Measurements from ENCODE around the gene ERG28. TPM values are rescaled to one million over a fixed set of nuclear protein-coding genes. Genes with fewer than 3 reads are reported as not detected.

The ERG28 gene
- total RNA-seq, 3 donors from 2014 or later (not counting 1 experiment from before 2014, with no cell fraction given): 10.5 to 11.1 (median 10.9) TPM

GRCh38 chr14:75643985-75644384 lies 16.7 kb downstream of the ERG28 start:
- intact Hi-C loops (cut with micrococcal nuclease): no loop called here
- Mint-ChIP-seq H3K36me3 (peaks cover 7% of the 10 kb centered on the region), H3K27me3 (ENCODE audit: low read depth in 2 of 2) (no peaks in the 10 kb centered on the region), H3K9me3 (no peaks in the 10 kb centered on the region), H3K27ac (no peak overlapping the region), H3K4me3 (no peak overlapping the region), H3K4me1 (no peaks in the 10 kb centered on the region)
- no peak for DNase-seq
- TF ChIP-seq CTCF (IDR thresholded peaks at IDR 0.05): no peak
- H3K36me3 ChIP-seq (ENCODE audit: control insufficient read depth, insufficient read depth, low read length): peaks cover 4% of the 10 kb centered on the region
- H3K9me3 ChIP-seq (ENCODE audit: control insufficient read depth, insufficient read depth, low read length): no peaks in the 10 kb centered on the region
- no peaks in the 10 kb centered on the region for H3K27me3 ChIP-seq (ENCODE audit: control insufficient read depth, insufficient read depth, low read length)
- WGBS (ENCODE audit: insufficient coverage): 96% methylated on average over 3 of the region's 4 CpGs
- H3K27ac ChIP-seq (ENCODE audit: low read length): no peak overlapping the region
- no peak overlapping the region for H3K4me3 ChIP-seq (ENCODE audit: low read length)
- no peak for ATAC-seq
- no peaks in the 10 kb centered on the region for H3K4me1 ChIP-seq (ENCODE audit: control insufficient read depth, insufficient read depth, low read length)

- DNase-seq (no peak), ATAC-seq (no peak)
- H3K27ac Mint-ChIP-seq: no peak overlapping the region
- H3K4me1 Mint-ChIP-seq: no peaks in the 10 kb centered on the region
- Histone ChIP-seq H3K4me3 (ENCODE audit: low read length) (no peak overlapping the region), H3K27me3 (ENCODE audit: control insufficient read depth, insufficient read depth, low read length) (no peaks in the 10 kb centered on the region), H3K9me3 (ENCODE audit: control insufficient read depth, insufficient read depth, low read length) (no peaks in the 10 kb centered on the region), H3K4me1 (ENCODE audit: control insufficient read depth, insufficient read depth, low read length) (no peaks in the 10 kb centered on the region), H3K36me3 (ENCODE audit: control insufficient read depth, insufficient read depth, low read length) (no peaks in the 10 kb centered on the region), H3K27ac (ENCODE audit: low read length) (no peak overlapping the region)
- H3K4me3 Mint-ChIP-seq: no peak overlapping the region
- H3K36me3 Mint-ChIP-seq: no peaks in the 10 kb centered on the region
- WGBS (ENCODE audit: insufficient coverage): 93% methylated on average over 3 of the region's 3 CpGs
- H3K27me3 Mint-ChIP-seq (ENCODE audit: low read depth in 2 of 2): no peaks in the 10 kb centered on the region
- intact Hi-C loops (cut with micrococcal nuclease): no loop called here
- no peaks in the 10 kb centered on the region for H3K9me3 Mint-ChIP-seq
- no peak for TF ChIP-seq CTCF (IDR thresholded peaks at IDR 0.05)
Observed at GRCh38 chr14:75640876-75641275, 19.8 kb downstream of the ERG28 start.

DNA sequence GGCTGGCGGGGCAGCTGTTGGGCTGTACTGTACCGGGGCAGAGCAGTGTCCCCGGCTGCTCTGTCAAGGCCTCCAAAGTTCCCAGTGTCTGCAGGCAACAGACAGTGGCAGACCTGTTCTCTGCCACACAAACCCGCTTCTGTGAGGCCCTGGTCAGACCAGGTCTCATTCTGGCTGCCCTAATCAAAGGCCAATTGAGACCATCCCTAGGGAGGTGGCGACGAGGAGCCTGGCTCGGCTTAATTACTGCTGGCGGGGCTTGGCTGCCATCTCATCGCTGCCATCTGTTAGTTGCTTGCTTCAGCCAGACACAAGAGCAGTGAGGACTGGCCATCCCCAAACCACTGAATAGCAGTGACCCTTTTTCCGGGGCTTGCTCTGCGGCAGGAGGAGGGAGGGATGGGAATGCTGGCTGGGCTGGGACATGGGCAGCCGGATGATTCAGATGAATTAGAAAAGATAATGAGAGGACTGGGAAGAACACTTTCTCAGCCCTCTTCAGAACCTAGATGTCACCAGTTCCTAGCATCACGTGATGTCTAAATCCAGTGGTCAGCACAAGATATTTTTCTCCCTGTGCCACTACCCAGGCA lies 24.5 kb downstream of the ERG28 start:
- ATAC-seq (no peak), DNase-seq (no peak)
- intact Hi-C loops (cut with micrococcal nuclease): no loop called here
- no peaks in the 10 kb centered on the region for H3K36me3 Mint-ChIP-seq
- no peaks in the 10 kb centered on the region for H3K27me3 Mint-ChIP-seq (ENCODE audit: low read depth in 2 of 2)
- H3K27me3 ChIP-seq (ENCODE audit: control insufficient read depth, insufficient read depth, low read length): no peaks in the 10 kb centered on the region
- no peak overlapping the region for H3K4me3 ChIP-seq (ENCODE audit: low read length)
- H3K9me3 ChIP-seq (ENCODE audit: control insufficient read depth, insufficient read depth, low read length): no peaks in the 10 kb centered on the region
- H3K36me3 ChIP-seq (ENCODE audit: control insufficient read depth, insufficient read depth, low read length): no peaks in the 10 kb centered on the region
- 92% methylated on average over 13 of the region's 13 CpGs for WGBS (ENCODE audit: insufficient coverage)
- TF ChIP-seq CTCF (IDR thresholded peaks at IDR 0.05): no peak
- no peaks in the 10 kb centered on the region for H3K9me3 Mint-ChIP-seq
- no peaks in the 10 kb centered on the region for H3K4me1 Mint-ChIP-seq
- no peaks in the 10 kb centered on the region for H3K4me1 ChIP-seq (ENCODE audit: control insufficient read depth, insufficient read depth, low read length)
- H3K4me3 Mint-ChIP-seq: no peak overlapping the region
- no peak overlapping the region for H3K27ac ChIP-seq (ENCODE audit: low read length)
- no peak overlapping the region for H3K27ac Mint-ChIP-seq

GRCh38 chr14:75634848-75635247 lies 25.8 kb downstream of the ERG28 start:
- H3K9me3 Mint-ChIP-seq: no peaks in the 10 kb centered on the region
- no peak for ATAC-seq
- H3K4me1 Mint-ChIP-seq: no peaks in the 10 kb centered on the region
- no peak overlapping the region for H3K27ac Mint-ChIP-seq
- H3K27me3 Mint-ChIP-seq (ENCODE audit: low read depth in 2 of 2): no peaks in the 10 kb centered on the region
- Histone ChIP-seq H3K4me3 (ENCODE audit: low read length) (no peak overlapping the region), H3K36me3 (ENCODE audit: control insufficient read depth, insufficient read depth, low read length) (no peaks in the 10 kb centered on the region), H3K9me3 (ENCODE audit: control insufficient read depth, insufficient read depth, low read length) (no peaks in the 10 kb centered on the region), H3K27ac (ENCODE audit: low read length) (no peak overlapping the region), H3K4me1 (ENCODE audit: control insufficient read depth, insufficient read depth, low read length) (no peaks in the 10 kb centered on the region), H3K27me3 (ENCODE audit: control insufficient read depth, insufficient read depth, low read length) (no peaks in the 10 kb centered on the region)
- 94% methylated on average over 5 of the region's 5 CpGs for WGBS (ENCODE audit: insufficient coverage)
- DNase-seq: no peak
- no peak for TF ChIP-seq CTCF (IDR thresholded peaks at IDR 0.05)
- intact Hi-C loops (cut with micrococcal nuclease): no loop called here
- H3K36me3 Mint-ChIP-seq: no peaks in the 10 kb centered on the region
- no peak overlapping the region for H3K4me3 Mint-ChIP-seq
